Duodenal mucosa (tissue), 2 donors: ENCODE measurements around the gene HNRNPM.
A peak's percentile ranks its signal among the peaks of the same experiment; 100 is the strongest.
"Not testable (repeated sequence)": the region's sequence is repeated elsewhere in the genome, so short reads cannot be mapped to it uniquely, and the experiment has no call there.

Experiments
- H3K27ac ChIP-seq: one replicate; pipeline ENCODE4 v1.7.0; 2013; ENCODE audit warnings: low read depth, low read length
- H3K27me3 ChIP-seq, 2 donors: one replicate each; pipeline ENCODE4 v1.7.0; 2013; ENCODE audit warnings: low read length in 2 of 2, control low read depth in 1 of 2; ENCODE audit not compliant: insufficient read depth in 2 of 2, control insufficient read depth in 1 of 2
- H3K36me3 ChIP-seq, 2 donors: one replicate each; pipeline ENCODE4 v1.7.0; 2013; ENCODE audit warnings: low read length in 2 of 2, control low read depth in 1 of 2; ENCODE audit not compliant: insufficient read depth in 2 of 2, control insufficient read depth in 1 of 2
- H3K4me1 ChIP-seq, 2 donors: one replicate each; pipeline ENCODE4 v1.7.0; 2013; ENCODE audit warnings: low read length in 2 of 2, control low read depth in 1 of 2; ENCODE audit not compliant: insufficient read depth in 2 of 2, control insufficient read depth in 1 of 2
- H3K4me3 ChIP-seq, 2 donors: one replicate each; pipeline ENCODE4 v1.7.0; 2013; ENCODE audit warnings: low read length in 2 of 2, low read depth in 1 of 2
- H3K9ac ChIP-seq, 2 donors: one replicate each; pipeline ENCODE4 v1.7.0; 2013; ENCODE audit warnings: low read length in 2 of 2, low read depth in 1 of 2
- H3K9me3 ChIP-seq, 2 donors: one replicate each; pipeline ENCODE4 v1.7.0; 2013; ENCODE audit warnings: low read length in 2 of 2, control low read depth in 1 of 2; ENCODE audit not compliant: control insufficient read depth in 1 of 2

The HNRNPM gene

GRCh38 chr19:8403098-8403819 lies 41.5 kb upstream of the HNRNPM start:
- Histone ChIP-seq H3K9ac (no peak overlapping the region), H3K27me3 (no peaks in the 10 kb centered on the region), H3K4me1 (no peaks in the 10 kb centered on the region), H3K36me3 (peaks cover 24 to 40% of the 10 kb centered on the region in 2 donors), H3K27ac (no peak overlapping the region), H3K9me3 (no peaks in the 10 kb centered on the region), H3K4me3 (no peak overlapping the region)

GRCh38 chr19:8403820-8404109 lies 41.0 kb upstream of the HNRNPM start:
- no peaks in the 10 kb centered on the region for H3K27me3 ChIP-seq
- H3K4me3 ChIP-seq, result no peak overlapping the region
- H3K4me1 ChIP-seq, result no peaks in the 10 kb centered on the region
- peaks cover 24 to 40% of the 10 kb centered on the region in 2 donors for H3K36me3 ChIP-seq
- H3K9ac ChIP-seq, result no peak overlapping the region
- no peak overlapping the region for H3K27ac ChIP-seq
- no peaks in the 10 kb centered on the region for H3K9me3 ChIP-seq

GRCh38 chr19:8404391-8405151 lies 40.2 kb upstream of the HNRNPM start:
- no peak overlapping the region for H3K9ac ChIP-seq
- H3K27ac ChIP-seq, result no peak overlapping the region
- H3K4me1 ChIP-seq, result no peaks in the 10 kb centered on the region
- no peak overlapping the region for H3K4me3 ChIP-seq
- peaks cover 21 to 36% of the 10 kb centered on the region in 2 donors for H3K36me3 ChIP-seq
- no peaks in the 10 kb centered on the region for H3K9me3 ChIP-seq
- H3K27me3 ChIP-seq, result no peaks in the 10 kb centered on the region

GRCh38 chr19:8410718-8411117 lies 34.1 kb upstream of the HNRNPM start:
- H3K9me3 ChIP-seq, H3K4me3 ChIP-seq, H3K36me3 ChIP-seq, H3K9ac ChIP-seq, H3K27ac ChIP-seq, H3K4me1 ChIP-seq, H3K27me3 ChIP-seq: not testable (repeated sequence)

GRCh38 chr19:8412783-8413628 lies 31.8 kb upstream of the HNRNPM start, which contains the start of gene MARCHF2:
Gene MARCHF2 (plus strand): TSS chr19:8413305. CDS start chr19:8421841, 8,536 bp downstream.
- no peaks in the 10 kb centered on the region for H3K9me3 ChIP-seq
- H3K9ac ChIP-seq, result peak within 1 kb of the TSS; percentile 58 to 73
- H3K4me3 ChIP-seq, result peak within 1 kb of the TSS; percentile 73 to 87
- no peaks in the 10 kb centered on the region for H3K36me3 ChIP-seq
- no peak within 1 kb of the TSS for H3K27ac ChIP-seq
- no peaks in the 10 kb centered on the region for H3K27me3 ChIP-seq
- H3K4me1 ChIP-seq, result peaks cover 9 to 10% of the 10 kb centered on the region in 2 donors

GRCh38 chr19:8413629-8413995 lies 31.2 kb upstream of the HNRNPM start:
- Histone ChIP-seq H3K4me3 (peak overlapping the region; percentile 73 to 87), H3K9ac (peak overlapping the region; percentile 58 to 73), H3K4me1 (peaks cover 9 to 10% of the 10 kb centered on the region in 2 donors), H3K9me3 (no peaks in the 10 kb centered on the region), H3K36me3 (no peaks in the 10 kb centered on the region), H3K27ac (no peak overlapping the region), H3K27me3 (no peaks in the 10 kb centered on the region)

- Histone ChIP-seq H3K4me3 (no peak overlapping the region), H3K9ac (no peak overlapping the region), H3K9me3 (no peaks in the 10 kb centered on the region), H3K27me3 (no peaks in the 10 kb centered on the region), H3K36me3 (peaks cover 0 to 4% of the 10 kb centered on the region in 2 donors), H3K4me1 (peaks cover 5 to 10% of the 10 kb centered on the region in 2 donors), H3K27ac (no peak overlapping the region)
Observed at GRCh38 chr19:8416796-8417195, 28.0 kb upstream of the HNRNPM start.

GRCh38 chr19:8421484-8422461 lies 23.0 kb upstream of the HNRNPM start:
- Histone ChIP-seq H3K4me3 (no peak overlapping the region), H3K27me3 (no peaks in the 10 kb centered on the region), H3K9ac (no peak overlapping the region), H3K9me3 (no peaks in the 10 kb centered on the region), H3K36me3 (peaks cover 3 to 13% of the 10 kb centered on the region in 2 donors), H3K27ac (no peak overlapping the region), H3K4me1 (peaks cover 0 to 4% of the 10 kb centered on the region in 2 donors)

GRCh38 chr19:8423817-8424223 lies 21.0 kb upstream of the HNRNPM start:
- H3K27me3 ChIP-seq, result no peaks in the 10 kb centered on the region
- H3K27ac ChIP-seq, result peak overlapping the region; percentile 73
- no peak overlapping the region for H3K9ac ChIP-seq
- H3K4me1 ChIP-seq, result peaks cover 0 to 4% of the 10 kb centered on the region in 2 donors
- H3K4me3 ChIP-seq, result no peak overlapping the region
- peaks cover 3 to 13% of the 10 kb centered on the region in 2 donors for H3K36me3 ChIP-seq
- no peaks in the 10 kb centered on the region for H3K9me3 ChIP-seq
